ENCODE data around the gene ASXL2.

ASXL2 gene

GRCh38 chr2:25690058-25690457 lies 188.2 kb downstream of the ASXL2 start:
- DNase-seq (ENCODE audit: low read depth in 2 of 2) = no peak

GRCh38 chr2:25688236-25688635 lies 190.1 kb downstream of the ASXL2 start:
- no peak for DNase-seq (ENCODE audit: low read depth in 2 of 2)

GRCh38 chr2:25685741-25686140 lies 192.5 kb downstream of the ASXL2 start:
- no peak for DNase-seq (ENCODE audit: low read depth in 2 of 2)

- DNase-seq (ENCODE audit: low read depth in 2 of 2) = peak in 1 of 2 donors; percentile 20
Observed at GRCh38 chr2:25684577-25685473, 193.5 kb downstream of the ASXL2 start.
